ENCODE data around the gene C1QL1.

GRCh38 chr17:44915862-44916780 is 52.0 kb downstream of the C1QL1 start:
- no peak for TF ChIP-seq CTCF (IDR thresholded peaks at IDR 0.05)
- no peak for TF ChIP-seq EZH2 (IDR thresholded peaks at IDR 0.05)

Data from neural progenitor cell (in vitro differentiated cells).